H9 (cell line): ENCODE results near the gene B4GALT6. TPM values are rescaled to one million over a fixed set of nuclear protein-coding genes. Genes with fewer than 3 reads are reported as not detected.

Experiments used
- DNase-seq: peaks from one replicate; pipeline ENCODE4 v3.0.0-alpha.2; 2017
- H2AFZ ChIP-seq: one replicate; pipeline ENCODE4 v1.6.1; 2013; ENCODE audit warnings: mild to moderate bottlenecking, low read length, control low read depth, moderate library complexity
- H2AK5ac ChIP-seq: 2 replicates; pipeline ENCODE4 v1.6.1; 2013; ENCODE audit warnings: low read length, control low read depth, mixed read lengths; ENCODE audit not compliant: insufficient read length
- H2BK120ac ChIP-seq: one replicate; pipeline ENCODE4 v1.6.1; 2013; ENCODE audit warnings: low read depth, mild to moderate bottlenecking, low read length, control low read depth, inconsistent platforms; ENCODE audit not compliant: poor library complexity, severe bottlenecking
- H2BK12ac ChIP-seq: 2 replicates; pipeline ENCODE4 v1.6.1; 2013; ENCODE audit warnings: low read length, control low read depth, mixed read lengths, low read depth; ENCODE audit not compliant: insufficient read length
- H2BK15ac ChIP-seq: 2 replicates; pipeline ENCODE4 v1.6.1; 2013; ENCODE audit warnings: low read depth, low read length, control low read depth
- H2BK20ac ChIP-seq: one replicate; pipeline ENCODE4 v1.6.1; 2013; ENCODE audit warnings: low read depth, mild to moderate bottlenecking, low read length, control low read depth, inconsistent platforms; ENCODE audit not compliant: poor library complexity, severe bottlenecking
- H2BK5ac ChIP-seq: 2 replicates; pipeline ENCODE4 v1.6.1; 2013; ENCODE audit warnings: low read length, control low read depth, mixed read lengths; ENCODE audit not compliant: insufficient read length
- H3K14ac ChIP-seq: 2 replicates; pipeline ENCODE4 v1.6.1; 2013; ENCODE audit warnings: low read length, control low read depth; ENCODE audit not compliant: insufficient read depth
- H3K18ac ChIP-seq: 2 replicates; pipeline ENCODE4 v1.6.1; 2013; ENCODE audit warnings: low read depth, mild to moderate bottlenecking, mixed read lengths, low read length, control low read depth; ENCODE audit not compliant: insufficient read length
- H3K23ac ChIP-seq: 2 replicates; pipeline ENCODE4 v1.6.1; 2013; ENCODE audit warnings: low read length, control low read depth, mixed read lengths, low read depth; ENCODE audit not compliant: insufficient read length
- H3K23me2 ChIP-seq: 2 replicates; pipeline ENCODE4 v1.6.1; 2013; ENCODE audit warnings: low read depth, mild to moderate bottlenecking, mixed read lengths, low read length, control low read depth; ENCODE audit not compliant: insufficient read length, poor library complexity, severe bottlenecking
- H3K27ac ChIP-seq: 2 replicates; pipeline ENCODE4 v1.5.1; 2013; ENCODE audit warnings: low read length, control low read depth, mixed read lengths, low read depth; ENCODE audit not compliant: insufficient read length
- H3K27me3 ChIP-seq: 2 replicates; pipeline ENCODE4 v1.6.1; 2013; ENCODE audit warnings: low read length, control low read depth, inconsistent platforms; ENCODE audit not compliant: insufficient read depth
- H3K4ac ChIP-seq: 2 replicates; pipeline ENCODE4 v1.6.1; 2013; ENCODE audit warnings: low read depth, mild to moderate bottlenecking, control low read depth, inconsistent platforms, low read length, moderate library complexity
- H3K4me1 ChIP-seq: 2 replicates; pipeline ENCODE4 v1.6.1; 2013; ENCODE audit warnings: low read length, control low read depth, inconsistent platforms; ENCODE audit not compliant: insufficient read depth
- H3K4me2 ChIP-seq: 2 replicates; pipeline ENCODE4 v1.6.1; 2013; ENCODE audit warnings: low read length, control low read depth, mixed read lengths; ENCODE audit not compliant: insufficient read length, insufficient read depth
- H3K56ac ChIP-seq: 2 replicates; pipeline ENCODE4 v1.6.1; 2013; ENCODE audit warnings: low read depth, mild to moderate bottlenecking, mixed read lengths, low read length, control low read depth; ENCODE audit not compliant: insufficient read length
- H3K79me1 ChIP-seq: 2 replicates; pipeline ENCODE4 v1.6.1; 2013; ENCODE audit warnings: low read depth, mild to moderate bottlenecking, moderate library complexity, low read length, control low read depth, inconsistent platforms; ENCODE audit not compliant: insufficient read depth, poor library complexity, severe bottlenecking
- H3K79me2 ChIP-seq: 2 replicates; pipeline ENCODE4 v1.6.1; 2013; ENCODE audit warnings: low read length, control low read depth, inconsistent platforms; ENCODE audit not compliant: insufficient read depth
- H3K9ac ChIP-seq: 2 replicates; pipeline ENCODE4 v1.6.1; 2013; ENCODE audit warnings: low read length, control low read depth, mixed read lengths; ENCODE audit not compliant: insufficient read length; ENCODE audit errors: extremely low read depth
- H3K9me3 ChIP-seq: one replicate; pipeline ENCODE4 v1.6.1; 2013; ENCODE audit warnings: low read depth, low read length, inconsistent platforms; ENCODE audit not compliant: control insufficient read depth
- H3T11ph ChIP-seq: one replicate; pipeline ENCODE4 v1.6.1; 2013; ENCODE audit warnings: mild to moderate bottlenecking, low read length, control low read depth, inconsistent platforms
- H4K20me1 ChIP-seq: one replicate; pipeline ENCODE4 v1.6.1; 2013; ENCODE audit not compliant: control insufficient read depth, insufficient read length, insufficient read depth
- H4K5ac ChIP-seq: 2 replicates; pipeline ENCODE4 v1.6.1; 2013; ENCODE audit warnings: low read depth, mild to moderate bottlenecking, mixed read lengths, low read length, control low read depth; ENCODE audit not compliant: insufficient read length
- H4K8ac ChIP-seq: replicated peaks from 2 replicates; pipeline ENCODE4 v1.6.1; 2013; ENCODE audit warnings: low read length, control low read depth, mixed read lengths, low read depth; ENCODE audit not compliant: insufficient read length
- H4K91ac ChIP-seq: 2 replicates; pipeline ENCODE4 v1.6.1; 2013; ENCODE audit warnings: low read depth, mild to moderate bottlenecking, moderate library complexity, mixed read lengths, low read length, control low read depth; ENCODE audit not compliant: insufficient read length
- H3K27ac Mint-ChIP-seq, 3 experiments: 2 replicates in 2 of 3; 3 replicates in 1 of 3; pipeline ENCODE4 v1.8.0; 2020 to 2021; ENCODE audit warnings: mixed read lengths in 3 of 3, mild to moderate bottlenecking in 1 of 3, moderate library complexity in 1 of 3
- H3K27me3 Mint-ChIP-seq: 2 replicates; pipeline ENCODE4 v1.8.0; 2021; ENCODE audit warnings: low read depth, mild to moderate bottlenecking, moderate library complexity, mixed read lengths
- H3K36me3 Mint-ChIP-seq, 3 experiments: 2 replicates in 2 of 3; 3 replicates in 1 of 3; pipeline ENCODE4 v1.8.0; 2020 to 2021; ENCODE audit warnings: low read depth in 3 of 3, mixed read lengths in 3 of 3; ENCODE audit not compliant: insufficient read depth in 1 of 3
- H3K4me1 Mint-ChIP-seq, 2 experiments: 2 replicates each; pipeline ENCODE4 v1.8.0; 2020; ENCODE audit warnings: mixed read lengths in 2 of 2
- H3K4me3 Mint-ChIP-seq, 2 experiments: 2 replicates in 1 of 2; 3 replicates in 1 of 2; pipeline ENCODE4 v1.8.0; 2020 to 2021; ENCODE audit warnings: mild to moderate bottlenecking in 2 of 2, mixed read lengths in 2 of 2, moderate library complexity in 1 of 2
- H3K9me3 Mint-ChIP-seq, 2 experiments: 2 replicates in 1 of 2; 3 replicates in 1 of 2; pipeline ENCODE4 v1.8.0; 2020; ENCODE audit warnings: mild to moderate bottlenecking in 2 of 2, mixed read lengths in 2 of 2, moderate library complexity in 1 of 2
- CTCF ChIP-seq: fragments of 200-600 bp; sonication (generic); conservative IDR thresholded peaks from 3 replicates; pipeline ENCODE4 v1.8.0; 2021; ENCODE audit warnings: antibody characterized with exemption, mild to moderate bottlenecking
- WGBS: extraction: QIAGEN DNeasy Blood & Tissue Kit; methylation state at CpG from one replicate; pipeline ENCODE4 v1.1.7; 2013; ENCODE audit warnings: missing lambda C conversion rate, low lambda C conversion rate, mixed read lengths; ENCODE audit not compliant: insufficient read length; ENCODE audit errors: extremely low coverage; 5-methylcytosine and 5-hydroxymethylcytosine counted together
- total RNA-seq: library from RNA; stranded (reverse); gene quantifications from 2 replicates; pipeline ENCODE4 v1.2.1, GENCODE V29; 2021

B4GALT6 gene
- total RNA-seq, 1 experiment from 2014 or later: 34.1 TPM

GRCh38 chr18:31722369-31722957 lies 38.1 kb upstream of the B4GALT6 start:
- H2BK15ac ChIP-seq: no peak overlapping the region
- peak; percentile 86 for DNase-seq
- no peak overlapping the region for H3K18ac ChIP-seq
- no peaks in the 10 kb centered on the region for H3K79me1 ChIP-seq
- Mint-ChIP-seq H3K4me1 (peaks cover 3 to 7% of the 10 kb centered on the region in 2 experiments), H3K36me3 (peaks cover 7 to 16% (median 11%) of the 10 kb centered on the region in 3 experiments; a peak in 6 of 7 replicates), H3K4me3 (no peak overlapping the region), H3K27me3 (peaks cover 4% of the 10 kb centered on the region; the same call in 1 of the 2 replicates), H3K9me3 (peaks cover 11 to 16% of the 10 kb centered on the region in 2 experiments), H3K27ac (no peak overlapping the region)
- H4K91ac ChIP-seq: no peak overlapping the region
- no peaks in the 10 kb centered on the region for H3K9me3 ChIP-seq
- H4K20me1 ChIP-seq: no peaks in the 10 kb centered on the region
- no peak overlapping the region for H3K14ac ChIP-seq
- H3K23ac ChIP-seq: no peak overlapping the region
- no peak overlapping the region for H2BK120ac ChIP-seq
- no CpG with 5 or more reads among the region's 7 CpGs for WGBS
- no peak overlapping the region for H2AFZ ChIP-seq
- no peaks in the 10 kb centered on the region for H3K4me1 ChIP-seq
- H3K27ac ChIP-seq: no peak overlapping the region
- no peaks in the 10 kb centered on the region for H3K23me2 ChIP-seq
- H2BK20ac ChIP-seq: no peak overlapping the region
- no peak overlapping the region for H3K9ac ChIP-seq
- H3K79me2 ChIP-seq: no peaks in the 10 kb centered on the region
- no peak overlapping the region for H3K4me2 ChIP-seq
- H3T11ph ChIP-seq: no peak overlapping the region
- peak; percentile 91 for TF ChIP-seq CTCF
- no peak overlapping the region for H2BK5ac ChIP-seq
- H3K4ac ChIP-seq: no peak overlapping the region
- no peak overlapping the region for H2AK5ac ChIP-seq
- H3K56ac ChIP-seq: no peak overlapping the region
- H3K27me3 ChIP-seq: no peaks in the 10 kb centered on the region
- no peak overlapping the region for H2BK12ac ChIP-seq
- no peak overlapping the region for H4K8ac ChIP-seq
- H4K5ac ChIP-seq: no peak overlapping the region
